ENCODE measurements around the gene TCHH.

DNA sequence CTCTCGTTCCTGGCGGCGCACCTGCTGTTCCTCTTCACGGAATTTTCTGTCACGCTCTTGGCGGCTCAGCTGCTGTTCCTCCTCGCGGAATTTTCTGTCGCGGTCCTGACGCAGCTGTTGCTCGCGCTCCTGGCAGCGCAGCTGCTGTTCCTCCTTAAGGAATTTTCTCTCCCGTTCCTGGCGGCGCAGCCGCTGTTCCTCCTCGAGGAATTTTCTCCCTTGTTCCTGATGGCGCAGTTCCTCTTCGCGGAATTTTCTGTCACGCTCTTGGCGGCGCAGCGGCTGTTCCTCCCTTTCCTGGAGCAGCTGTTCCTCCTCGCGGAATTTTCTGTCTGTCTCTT is 6.4 kb downstream of the TCHH start:
- TF ChIP-seq POLR2AphosphoS5 (IDR thresholded peaks at IDR 0.05; ENCODE audit: borderline replicate concordance, low read depth, low read length), result no peak
- TF ChIP-seq FOXP2 (optimal IDR thresholded peaks at IDR 0.05; ENCODE audit: control extremely low read depth, extremely low read length, insufficient read depth), result no peak
- no peak for TF ChIP-seq EZH2 (IDR thresholded peaks at IDR 0.05)

Data from SK-N-MC (cell line).